Neural cell (in vitro differentiated cells): ENCODE results near the gene CD2BP2. TPM values are rescaled to one million over a fixed set of nuclear protein-coding genes. Genes with fewer than 3 reads are reported as not detected.

Experiments
- H2AFZ ChIP-seq: fragments of 200-600, 300-800 bp; sonication (generic), shearing (Covaris generic); 2 replicates; pipeline ENCODE4 v1.6.0; 2014; ENCODE audit warnings: low read depth, mild to moderate bottlenecking, antibody characterized with exemption, low read length, moderate library complexity
- H3F3A ChIP-seq: fragments of 200-600 bp; shearing (Covaris generic); 2 replicates; pipeline ENCODE4 v1.6.1; 2016; ENCODE audit warnings: mild to moderate bottlenecking, moderate library complexity, mixed read lengths, antibody characterized with exemption, low read length; ENCODE audit not compliant: insufficient read depth, poor library complexity, severe bottlenecking
- H3K27ac ChIP-seq: fragments of 200-600, 300-800 bp; sonication (generic), shearing (Covaris generic); 2 replicates; pipeline ENCODE4 v1.5.1; 2014; ENCODE audit warnings: mild to moderate bottlenecking, low read length, moderate library complexity
- H3K27me3 ChIP-seq: fragments of 300-800, 200-600 bp; sonication (generic), shearing (Covaris generic); 2 replicates; pipeline ENCODE4 v1.6.0; 2014; ENCODE audit warnings: mild to moderate bottlenecking, low read depth, low read length, moderate library complexity; ENCODE audit not compliant: insufficient read depth
- H3K36me3 ChIP-seq: fragments of 300-800, 200-600 bp; sonication (generic), shearing (Covaris generic); 2 replicates; pipeline ENCODE4 v1.5.1; 2014; ENCODE audit warnings: mild to moderate bottlenecking, antibody characterized with exemption, low read length, moderate library complexity; ENCODE audit not compliant: insufficient read depth
- H3K4me2 ChIP-seq: fragments of 300-800, 200-600 bp; sonication (generic), shearing (Covaris generic); 2 replicates; pipeline ENCODE4 v1.6.0; 2014; ENCODE audit warnings: mild to moderate bottlenecking, low read length
- H3K4me3 ChIP-seq: fragments of 300-800, 200-600 bp; sonication (generic), shearing (Covaris generic); 2 replicates; pipeline ENCODE4 v1.5.1; 2014; ENCODE audit warnings: mild to moderate bottlenecking, low read length, moderate library complexity
- H3K79me2 ChIP-seq: fragments of 200-600 bp; shearing (Covaris generic); replicated peaks from 2 replicates; pipeline ENCODE4 v1.6.0; 2014; ENCODE audit warnings: mild to moderate bottlenecking, low read length, moderate library complexity; ENCODE audit not compliant: insufficient read depth
- H3K9ac ChIP-seq: fragments of 300-800, 200-600 bp; sonication (generic), shearing (Covaris generic); 2 replicates; pipeline ENCODE4 v1.6.1; 2016; ENCODE audit warnings: mild to moderate bottlenecking, low read length, mixed read lengths
- H3K9me2 ChIP-seq: fragments of 200-600 bp; shearing (Covaris generic); 2 replicates; pipeline ENCODE4 v1.6.1; 2016; ENCODE audit warnings: mild to moderate bottlenecking, low read length, mixed read lengths; ENCODE audit not compliant: insufficient read depth
- H3K9me3 ChIP-seq: fragments of 200-600, 300-800 bp; sonication (generic), shearing (Covaris generic); 2 replicates; pipeline ENCODE4 v1.6.1; 2016; ENCODE audit warnings: mild to moderate bottlenecking, mixed run types, low read length, moderate library complexity, mixed read lengths
- H4K20me1 ChIP-seq: fragments of 200-600 bp; shearing (Covaris generic); 2 replicates; pipeline ENCODE4 v1.6.1; 2016; ENCODE audit warnings: mild to moderate bottlenecking, mixed run types; ENCODE audit not compliant: insufficient read depth
- EP300 ChIP-seq: fragments of 450-650 bp; conservative IDR thresholded peaks from 2 replicates; pipeline ENCODE4 v1.6.1; 2014; ENCODE audit warnings: antibody characterized with exemption, mild to moderate bottlenecking, moderate library complexity; ENCODE audit not compliant: poor library complexity, severe bottlenecking
- EZH2 ChIP-seq: fragments of 200-600, 300-800 bp; shearing (Covaris generic), sonication (generic); IDR thresholded peaks from 2 replicates; pipeline ENCODE4 v1.6.1; 2014; ENCODE audit warnings: antibody characterized with exemption, low read length, borderline replicate concordance, mild to moderate bottlenecking; ENCODE audit not compliant: insufficient read depth, poor library complexity, severe bottlenecking
- MXI1 ChIP-seq: fragments of 450-650 bp; conservative IDR thresholded peaks from 2 replicates; pipeline ENCODE4 v1.6.1; 2014; ENCODE audit warnings: antibody characterized with exemption, mild to moderate bottlenecking; ENCODE audit not compliant: poor library complexity, severe bottlenecking
- POLR2AphosphoS5 ChIP-seq: IDR thresholded peaks from 2 replicates; pipeline ENCODE4 v1.6.1; 2012
- RAD21 ChIP-seq: fragments of 450-650 bp; conservative IDR thresholded peaks from 2 replicates; pipeline ENCODE4 v1.6.1; 2014; ENCODE audit warnings: antibody characterized with exemption, mild to moderate bottlenecking, moderate library complexity
- SMC3 ChIP-seq: fragments of 450-650 bp; conservative IDR thresholded peaks from 2 replicates; pipeline ENCODE4 v1.6.1; 2014; ENCODE audit warnings: antibody characterized with exemption, mild to moderate bottlenecking, moderate library complexity; ENCODE audit not compliant: poor library complexity
- TAF1 ChIP-seq: IDR thresholded peaks from 2 replicates; pipeline ENCODE4 v1.6.1; 2012; ENCODE audit warnings: low read depth
- polyA plus RNA-seq: library from polyadenylated mRNA; depleted of rRNA; stranded (reverse); fragments of >200 nt; gene quantifications from 2 replicates; pipeline ENCODE4 v1.2.3, GENCODE V29; 2014
- TF ChIP-seq, protein P1 (sequence below): IDR thresholded peaks from 2 replicates; pipeline ENCODE4 v1.6.1; 2012; ENCODE audit warnings: borderline replicate concordance
- TF ChIP-seq, protein P2 (sequence below): fragments of 450-650 bp; IDR thresholded peaks from 2 replicates; pipeline ENCODE4 v1.5.1; 2014; ENCODE audit warnings: antibody characterized with exemption, mild to moderate bottlenecking, moderate library complexity; ENCODE audit not compliant: poor library complexity, severe bottlenecking

Gene CD2BP2
- polyA plus RNA-seq, 1 donor from 2014 or later: 76.3 TPM

DNA sequence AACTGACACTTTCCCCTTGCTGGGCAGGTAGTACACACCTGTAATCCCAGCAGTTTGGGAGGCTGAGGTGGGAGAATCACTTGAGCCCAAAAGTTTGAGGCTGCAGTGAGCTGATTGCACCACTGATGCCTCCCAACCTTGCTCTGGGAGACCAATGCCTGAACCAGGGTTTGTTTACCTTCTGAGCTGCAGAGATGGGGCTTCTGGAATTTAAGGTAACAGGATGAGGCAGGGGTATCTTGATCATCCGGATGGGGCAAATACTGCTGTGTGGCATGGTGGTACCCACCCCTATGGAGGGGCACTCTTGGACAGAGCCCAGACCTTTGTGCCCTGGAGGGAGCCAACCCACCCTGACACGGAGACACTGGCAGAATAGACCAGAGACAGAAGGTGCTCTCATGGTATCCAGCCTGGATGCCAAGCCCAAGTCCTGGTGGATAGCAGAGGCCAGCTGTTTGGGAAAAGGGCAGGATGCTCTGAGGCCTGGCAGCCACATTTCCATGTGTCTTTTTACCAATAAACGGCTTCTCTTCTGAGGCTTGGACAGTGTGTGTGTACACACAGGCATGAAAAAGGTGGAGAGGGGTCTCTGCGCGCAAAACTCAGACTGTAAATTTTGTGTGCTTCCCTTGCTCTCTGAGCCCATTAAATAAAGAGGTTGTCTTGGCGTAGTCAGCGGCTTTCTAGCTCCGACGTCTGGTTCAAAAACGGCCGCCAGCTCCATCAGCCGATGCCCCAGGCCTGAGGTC is 44.5 kb upstream of the CD2BP2 start:
- Histone ChIP-seq H2AFZ (no peak overlapping the region), H4K20me1 (no peaks in the 10 kb centered on the region)

DNA sequence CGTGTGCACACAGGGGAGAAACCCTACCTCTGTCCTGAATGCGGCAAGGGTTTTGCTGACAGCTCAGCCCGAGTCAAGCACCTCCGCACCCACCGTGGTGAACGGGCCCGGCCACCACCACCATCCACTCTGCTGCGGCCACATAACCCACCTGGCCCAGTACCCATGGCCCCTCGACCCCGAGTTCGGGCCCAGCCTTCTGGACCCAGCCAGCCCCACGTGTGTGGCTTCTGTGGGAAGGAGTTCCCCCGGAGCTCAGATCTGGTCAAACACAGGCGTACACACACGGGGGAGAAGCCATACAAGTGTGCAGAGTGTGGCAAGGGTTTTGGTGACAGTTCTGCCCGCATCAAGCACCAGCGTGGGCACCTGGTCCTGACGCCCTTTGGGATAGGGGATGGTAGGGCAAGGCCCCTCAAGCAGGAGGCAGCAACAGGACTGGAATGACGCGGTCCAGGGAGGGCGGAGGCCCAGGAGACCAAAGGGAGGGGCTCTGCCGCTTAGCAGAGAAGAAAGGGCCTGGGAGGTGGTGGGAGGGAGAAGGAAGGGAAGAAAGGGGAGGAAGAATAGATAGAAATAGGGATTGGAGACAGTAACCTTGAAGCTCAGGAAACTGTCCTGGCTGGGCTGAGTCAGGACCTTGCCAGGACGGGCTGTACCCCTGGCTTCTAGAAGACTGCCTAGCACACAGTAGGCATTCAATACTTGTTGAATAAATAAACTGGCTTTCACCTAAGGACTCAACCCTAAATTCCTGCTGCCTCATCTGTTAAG is 43.7 kb upstream of the CD2BP2 start:
- Histone ChIP-seq H3K9me2 (no peaks in the 10 kb centered on the region), H2AFZ (no peak overlapping the region), H3K79me2 (peaks cover 29% of the 10 kb centered on the region), H3F3A (peaks cover 12% of the 10 kb centered on the region), H3K4me2 (peak overlapping the region; percentile 85), H4K20me1 (no peaks in the 10 kb centered on the region), H3K4me3 (peak overlapping the region; percentile 68), H3K27me3 (no peaks in the 10 kb centered on the region), H3K27ac (peak overlapping the region; percentile 99), H3K36me3 (peaks cover 7% of the 10 kb centered on the region), H3K9me3 (no peaks in the 10 kb centered on the region), H3K9ac (peak overlapping the region; percentile 88)
- TF ChIP-seq EZH2 (no peak), POLR2AphosphoS5 (no peak), SMC3 (no peak), RAD21 (no peak), MXI1 (no peak), TAF1 (no peak), EP300 (no peak)
- TF ChIP-seq, protein P1, sequence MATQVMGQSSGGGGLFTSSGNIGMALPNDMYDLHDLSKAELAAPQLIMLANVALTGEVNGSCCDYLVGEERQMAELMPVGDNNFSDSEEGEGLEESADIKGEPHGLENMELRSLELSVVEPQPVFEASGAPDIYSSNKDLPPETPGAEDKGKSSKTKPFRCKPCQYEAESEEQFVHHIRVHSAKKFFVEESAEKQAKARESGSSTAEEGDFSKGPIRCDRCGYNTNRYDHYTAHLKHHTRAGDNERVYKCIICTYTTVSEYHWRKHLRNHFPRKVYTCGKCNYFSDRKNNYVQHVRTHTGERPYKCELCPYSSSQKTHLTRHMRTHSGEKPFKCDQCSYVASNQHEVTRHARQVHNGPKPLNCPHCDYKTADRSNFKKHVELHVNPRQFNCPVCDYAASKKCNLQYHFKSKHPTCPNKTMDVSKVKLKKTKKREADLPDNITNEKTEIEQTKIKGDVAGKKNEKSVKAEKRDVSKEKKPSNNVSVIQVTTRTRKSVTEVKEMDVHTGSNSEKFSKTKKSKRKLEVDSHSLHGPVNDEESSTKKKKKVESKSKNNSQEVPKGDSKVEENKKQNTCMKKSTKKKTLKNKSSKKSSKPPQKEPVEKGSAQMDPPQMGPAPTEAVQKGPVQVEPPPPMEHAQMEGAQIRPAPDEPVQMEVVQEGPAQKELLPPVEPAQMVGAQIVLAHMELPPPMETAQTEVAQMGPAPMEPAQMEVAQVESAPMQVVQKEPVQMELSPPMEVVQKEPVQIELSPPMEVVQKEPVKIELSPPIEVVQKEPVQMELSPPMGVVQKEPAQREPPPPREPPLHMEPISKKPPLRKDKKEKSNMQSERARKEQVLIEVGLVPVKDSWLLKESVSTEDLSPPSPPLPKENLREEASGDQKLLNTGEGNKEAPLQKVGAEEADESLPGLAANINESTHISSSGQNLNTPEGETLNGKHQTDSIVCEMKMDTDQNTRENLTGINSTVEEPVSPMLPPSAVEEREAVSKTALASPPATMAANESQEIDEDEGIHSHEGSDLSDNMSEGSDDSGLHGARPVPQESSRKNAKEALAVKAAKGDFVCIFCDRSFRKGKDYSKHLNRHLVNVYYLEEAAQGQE: no peak
- TF ChIP-seq, protein P2, sequence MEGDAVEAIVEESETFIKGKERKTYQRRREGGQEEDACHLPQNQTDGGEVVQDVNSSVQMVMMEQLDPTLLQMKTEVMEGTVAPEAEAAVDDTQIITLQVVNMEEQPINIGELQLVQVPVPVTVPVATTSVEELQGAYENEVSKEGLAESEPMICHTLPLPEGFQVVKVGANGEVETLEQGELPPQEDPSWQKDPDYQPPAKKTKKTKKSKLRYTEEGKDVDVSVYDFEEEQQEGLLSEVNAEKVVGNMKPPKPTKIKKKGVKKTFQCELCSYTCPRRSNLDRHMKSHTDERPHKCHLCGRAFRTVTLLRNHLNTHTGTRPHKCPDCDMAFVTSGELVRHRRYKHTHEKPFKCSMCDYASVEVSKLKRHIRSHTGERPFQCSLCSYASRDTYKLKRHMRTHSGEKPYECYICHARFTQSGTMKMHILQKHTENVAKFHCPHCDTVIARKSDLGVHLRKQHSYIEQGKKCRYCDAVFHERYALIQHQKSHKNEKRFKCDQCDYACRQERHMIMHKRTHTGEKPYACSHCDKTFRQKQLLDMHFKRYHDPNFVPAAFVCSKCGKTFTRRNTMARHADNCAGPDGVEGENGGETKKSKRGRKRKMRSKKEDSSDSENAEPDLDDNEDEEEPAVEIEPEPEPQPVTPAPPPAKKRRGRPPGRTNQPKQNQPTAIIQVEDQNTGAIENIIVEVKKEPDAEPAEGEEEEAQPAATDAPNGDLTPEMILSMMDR: no peak

More for the DNA sequence above, 44.5 kb upstream of the CD2BP2 start:
- Histone ChIP-seq H3K79me2 (peaks cover 21% of the 10 kb centered on the region), H3K9me3 (no peaks in the 10 kb centered on the region), H3F3A (peaks cover 12% of the 10 kb centered on the region), H3K9me2 (no peaks in the 10 kb centered on the region), H3K36me3 (peaks cover 7% of the 10 kb centered on the region), H3K9ac (peak overlapping the region; percentile 88), H3K27me3 (no peaks in the 10 kb centered on the region), H3K4me3 (peak overlapping the region; percentile 68), H3K27ac (peak overlapping the region; percentile 99), H3K4me2 (peak overlapping the region; percentile 85)
- TF ChIP-seq EP300: no peak
- TF ChIP-seq, protein P2: no peak
